IPS-NIHi7 (cell line): ENCODE measurements around the gene CACNA1A.

ENCODE experiments used
- DNase-seq: peaks from one replicate; pipeline ENCODE4 v3.0.0; 2012; ENCODE audit warnings: mixed read lengths; ENCODE audit errors: extremely low spot score

The CACNA1A gene

GRCh38 chr19:13313875-13314274, 192.4 kb downstream of the CACNA1A start:
- no peak for DNase-seq

GRCh38 chr19:13309864-13310263, 196.4 kb downstream of the CACNA1A start:
- DNase-seq: no peak

GRCh38 chr19:13303381-13304129, 202.7 kb downstream of the CACNA1A start:
- no peak for DNase-seq

GRCh38 chr19:13302526-13303270, 203.6 kb downstream of the CACNA1A start:
- peak; percentile 29 for DNase-seq

GRCh38 chr19:13301627-13302334, 204.5 kb downstream of the CACNA1A start:
- DNase-seq: no peak

- DNase-seq: no peak
Measured at GRCh38 chr19:13300421-13301030, 205.8 kb downstream of the CACNA1A start.

- no peak for DNase-seq
Measured at GRCh38 chr19:13299838-13300237, 206.4 kb downstream of the CACNA1A start.

- peak; percentile 38 for DNase-seq
Measured at GRCh38 chr19:13298565-13299481, 207.5 kb downstream of the CACNA1A start.

GRCh38 chr19:13297023-13297422, 209.3 kb downstream of the CACNA1A start:
- no peak for DNase-seq

- no peak for DNase-seq
Measured at GRCh38 chr19:13294812-13295567, 211.3 kb downstream of the CACNA1A start.

- no peak for DNase-seq
Measured at GRCh38 chr19:13291913-13292312, 214.4 kb downstream of the CACNA1A start.

- no peak for DNase-seq
Measured at GRCh38 chr19:13290741-13291140, 215.5 kb downstream of the CACNA1A start.

- DNase-seq: no peak
Measured at GRCh38 chr19:13289295-13289694, 217.0 kb downstream of the CACNA1A start.

- DNase-seq: no peak
Measured at GRCh38 chr19:13286195-13286985, 219.9 kb downstream of the CACNA1A start.

- no peak for DNase-seq
Measured at GRCh38 chr19:13284929-13285928, 221.1 kb downstream of the CACNA1A start.

- no peak for DNase-seq
Measured at GRCh38 chr19:13283871-13284270, 222.4 kb downstream of the CACNA1A start.

- DNase-seq: no peak
Measured at GRCh38 chr19:13282486-13283065, 223.7 kb downstream of the CACNA1A start.
